Measurements from ENCODE around the gene UBAP2.

DNA sequence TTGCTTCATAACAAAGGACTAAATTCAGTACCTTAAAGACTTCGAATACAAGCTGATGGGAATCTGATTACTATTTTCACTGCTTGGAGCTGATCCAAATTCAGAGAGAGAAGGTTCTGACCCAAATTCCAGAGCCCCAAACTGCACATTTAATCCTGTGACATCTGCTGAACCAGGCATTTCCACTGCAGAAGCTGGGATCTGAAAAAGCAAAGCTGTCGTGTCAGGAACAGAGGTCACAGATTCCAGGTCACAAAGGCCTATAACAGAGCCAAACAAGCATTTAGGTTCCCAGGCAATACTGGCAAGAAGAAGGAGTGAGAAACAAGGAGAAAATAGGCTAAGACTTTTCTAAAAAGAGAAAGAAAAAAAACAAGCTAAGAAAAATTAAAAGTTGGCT is 105.3 kb downstream of the UBAP2 start:
- TF ChIP-seq, protein P1, sequence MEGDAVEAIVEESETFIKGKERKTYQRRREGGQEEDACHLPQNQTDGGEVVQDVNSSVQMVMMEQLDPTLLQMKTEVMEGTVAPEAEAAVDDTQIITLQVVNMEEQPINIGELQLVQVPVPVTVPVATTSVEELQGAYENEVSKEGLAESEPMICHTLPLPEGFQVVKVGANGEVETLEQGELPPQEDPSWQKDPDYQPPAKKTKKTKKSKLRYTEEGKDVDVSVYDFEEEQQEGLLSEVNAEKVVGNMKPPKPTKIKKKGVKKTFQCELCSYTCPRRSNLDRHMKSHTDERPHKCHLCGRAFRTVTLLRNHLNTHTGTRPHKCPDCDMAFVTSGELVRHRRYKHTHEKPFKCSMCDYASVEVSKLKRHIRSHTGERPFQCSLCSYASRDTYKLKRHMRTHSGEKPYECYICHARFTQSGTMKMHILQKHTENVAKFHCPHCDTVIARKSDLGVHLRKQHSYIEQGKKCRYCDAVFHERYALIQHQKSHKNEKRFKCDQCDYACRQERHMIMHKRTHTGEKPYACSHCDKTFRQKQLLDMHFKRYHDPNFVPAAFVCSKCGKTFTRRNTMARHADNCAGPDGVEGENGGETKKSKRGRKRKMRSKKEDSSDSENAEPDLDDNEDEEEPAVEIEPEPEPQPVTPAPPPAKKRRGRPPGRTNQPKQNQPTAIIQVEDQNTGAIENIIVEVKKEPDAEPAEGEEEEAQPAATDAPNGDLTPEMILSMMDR (IDR thresholded peaks at IDR 0.05; ENCODE audit: low read depth, low read length, poor library complexity, severe bottlenecking), result no peak
- TF ChIP-seq EZH2phosphoT487 (IDR thresholded peaks at IDR 0.05; ENCODE audit: borderline replicate concordance, low read length), result no peak
